Measurements from ENCODE around the gene POMT2.

DNA sequence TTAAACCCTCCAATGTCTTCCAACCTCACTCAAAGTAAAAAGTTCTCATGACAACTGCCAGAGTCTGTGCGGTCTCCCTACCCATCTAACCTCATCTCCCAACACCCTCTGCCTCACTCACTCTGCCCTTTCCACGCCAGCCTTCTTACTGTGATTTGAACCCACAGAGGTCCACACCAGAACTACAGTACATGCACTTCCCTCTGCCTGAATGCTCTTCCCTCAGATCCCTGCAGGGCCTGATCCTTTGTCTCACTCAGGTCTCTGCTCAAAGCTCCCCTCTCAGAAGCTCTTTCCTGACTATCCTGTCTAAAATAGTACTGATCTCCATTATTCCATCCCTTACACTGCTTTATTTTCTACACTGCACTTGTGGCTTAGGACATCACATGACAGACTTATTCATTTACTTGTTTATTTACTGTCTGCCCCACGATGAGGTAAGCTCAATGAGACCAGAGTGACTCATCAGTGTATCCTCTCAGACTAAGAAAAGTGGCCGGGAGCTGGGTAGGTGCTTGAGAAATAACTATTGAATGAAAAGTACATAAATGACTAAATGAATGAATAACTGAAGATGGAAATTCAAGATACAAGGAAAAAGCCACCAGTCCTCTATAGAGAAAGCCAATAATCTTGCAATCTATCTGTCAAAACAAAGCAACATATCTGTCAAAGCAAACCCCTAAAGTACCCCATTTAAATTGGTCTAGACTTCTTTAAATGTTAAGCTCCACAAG lies 17.1 kb downstream of the POMT2 start:
- TF ChIP-seq, protein P1, sequence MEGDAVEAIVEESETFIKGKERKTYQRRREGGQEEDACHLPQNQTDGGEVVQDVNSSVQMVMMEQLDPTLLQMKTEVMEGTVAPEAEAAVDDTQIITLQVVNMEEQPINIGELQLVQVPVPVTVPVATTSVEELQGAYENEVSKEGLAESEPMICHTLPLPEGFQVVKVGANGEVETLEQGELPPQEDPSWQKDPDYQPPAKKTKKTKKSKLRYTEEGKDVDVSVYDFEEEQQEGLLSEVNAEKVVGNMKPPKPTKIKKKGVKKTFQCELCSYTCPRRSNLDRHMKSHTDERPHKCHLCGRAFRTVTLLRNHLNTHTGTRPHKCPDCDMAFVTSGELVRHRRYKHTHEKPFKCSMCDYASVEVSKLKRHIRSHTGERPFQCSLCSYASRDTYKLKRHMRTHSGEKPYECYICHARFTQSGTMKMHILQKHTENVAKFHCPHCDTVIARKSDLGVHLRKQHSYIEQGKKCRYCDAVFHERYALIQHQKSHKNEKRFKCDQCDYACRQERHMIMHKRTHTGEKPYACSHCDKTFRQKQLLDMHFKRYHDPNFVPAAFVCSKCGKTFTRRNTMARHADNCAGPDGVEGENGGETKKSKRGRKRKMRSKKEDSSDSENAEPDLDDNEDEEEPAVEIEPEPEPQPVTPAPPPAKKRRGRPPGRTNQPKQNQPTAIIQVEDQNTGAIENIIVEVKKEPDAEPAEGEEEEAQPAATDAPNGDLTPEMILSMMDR (IDR thresholded peaks at IDR 0.05): no peak
- TF ChIP-seq POLR2A (IDR thresholded peaks at IDR 0.05): no peak
